Thymus (tissue), 11 donors: ENCODE measurements around the gene PLCG1. TPM values are rescaled to one million over a fixed set of nuclear protein-coding genes. Genes with fewer than 3 reads are reported as not detected.
"Not testable (repeated sequence)": the region's sequence is repeated elsewhere in the genome, so short reads cannot be mapped to it uniquely, and the experiment has no call there.

Experiments used
- DNase-seq, 9 donors: peaks; one replicate each; pipeline ENCODE4 v3.0.0-alpha.2; 2013; ENCODE audit warnings: low spot score in 9 of 9, low read depth in 6 of 9, missing footprints in 1 of 9
- H3K27ac ChIP-seq, 2 donors: one replicate each; pipeline ENCODE4 v1.5.1; 2013; ENCODE audit warnings: control low read depth in 1 of 2, low read depth in 1 of 2, low read length in 1 of 2, mild to moderate bottlenecking in 1 of 2, moderate library complexity in 1 of 2
- H3K27me3 ChIP-seq, 2 donors: one replicate each; pipeline ENCODE4 v1.5.1; 2013; ENCODE audit warnings: low read length in 1 of 2; ENCODE audit not compliant: control insufficient read depth in 2 of 2, insufficient read depth in 1 of 2
- H3K36me3 ChIP-seq, 2 donors: one replicate each; pipeline ENCODE4 v1.5.1; 2013; ENCODE audit warnings: low read length in 1 of 2, mild to moderate bottlenecking in 1 of 2, moderate library complexity in 1 of 2; ENCODE audit not compliant: control insufficient read depth in 2 of 2, insufficient read depth in 2 of 2
- H3K4me1 ChIP-seq, 2 donors: one replicate each; pipeline ENCODE4 v1.5.1; 2013; ENCODE audit warnings: low read length in 2 of 2; ENCODE audit not compliant: control insufficient read depth in 2 of 2, insufficient read depth in 2 of 2
- H3K4me3 ChIP-seq, 2 donors: one replicate each; pipeline ENCODE4 v1.5.1; 2013; ENCODE audit warnings: low read length in 2 of 2, control low read depth in 1 of 2, mild to moderate bottlenecking in 1 of 2
- H3K9me3 ChIP-seq, 2 donors: one replicate each; pipeline ENCODE4 v1.5.1; 2013; ENCODE audit warnings: low read length in 1 of 2, mild to moderate bottlenecking in 1 of 2; ENCODE audit not compliant: control insufficient read depth in 2 of 2, insufficient read depth in 1 of 2
- WGBS: extraction: QIAGEN DNeasy Blood & Tissue Kit; methylation state at CpG from one replicate; pipeline ENCODE4 v1.1.7; 2013; 5-methylcytosine and 5-hydroxymethylcytosine counted together
- polyA plus RNA-seq: library from polyadenylated mRNA; stranded (reverse); fragments of 200-250 nt; gene quantifications from one replicate; pipeline ENCODE4 v1.2.3, GENCODE V29; 2013
- total RNA-seq: library from RNA; stranded (reverse); fragments of 120-200 nt; gene quantifications from one replicate; pipeline ENCODE4 v1.2.4, GENCODE V29; 2013
- donor health status: healthy.

Gene PLCG1
- total and polyA plus RNA-seq, 2 donors: 103 to 126 TPM

DNA sequence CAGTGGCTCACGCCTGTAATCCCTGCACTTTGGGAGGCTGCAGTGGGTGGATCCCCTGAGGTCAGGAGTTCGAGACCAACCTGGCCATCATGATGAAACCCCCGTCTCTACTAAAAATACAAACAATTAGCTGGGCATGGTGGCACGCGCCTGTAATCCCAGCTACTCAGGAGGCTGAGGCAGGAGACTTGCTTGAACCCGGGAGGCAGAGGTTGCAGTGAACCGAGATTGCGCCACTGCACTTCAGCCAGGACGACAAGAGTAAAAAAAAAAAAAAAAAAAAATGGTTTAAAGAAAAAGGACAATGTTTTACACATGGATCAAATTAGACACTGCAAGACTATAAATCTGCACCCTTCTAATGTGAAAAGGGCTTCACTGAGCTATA is 5.0 kb upstream of the PLCG1 start:
- not testable (repeated sequence) for H3K36me3 ChIP-seq, H3K4me3 ChIP-seq, H3K9me3 ChIP-seq, H3K27ac ChIP-seq, H3K27me3 ChIP-seq, DNase-seq
- peaks cover 10 to 28% of the 10 kb centered on the region in 2 donors for H3K4me1 ChIP-seq
- 97% methylated on average over 9 of the region's 9 CpGs for WGBS

DNA sequence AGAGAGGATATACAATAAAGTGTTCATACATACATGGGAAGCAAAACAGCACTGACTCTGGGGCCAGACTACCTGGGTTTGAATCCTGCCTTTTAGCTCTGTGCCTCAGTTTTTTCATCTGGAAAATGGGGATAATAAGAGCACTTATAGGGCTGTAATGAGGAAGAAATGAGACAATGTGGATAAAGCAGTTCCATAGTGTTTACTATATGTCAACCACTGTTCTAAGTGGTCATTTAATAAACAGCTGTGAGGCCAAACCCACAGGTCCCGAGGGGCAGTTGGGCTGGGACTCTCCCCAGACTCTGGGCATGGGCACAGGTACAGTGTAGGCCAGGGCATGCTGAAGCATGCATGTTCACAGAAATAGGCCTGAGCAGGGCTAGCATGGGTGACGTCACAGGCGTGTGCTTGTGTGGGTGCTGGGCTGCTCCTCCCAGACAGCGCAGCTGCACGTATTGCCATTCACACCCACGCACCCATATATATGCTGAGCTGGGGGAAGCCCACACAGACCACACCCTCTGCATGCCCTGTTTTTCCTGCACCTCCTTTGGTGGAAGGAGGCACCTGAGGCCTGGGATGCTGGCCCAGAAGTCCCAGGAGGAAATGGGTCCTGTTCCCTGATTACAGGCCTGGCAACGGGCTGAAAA is 3.5 kb upstream of the PLCG1 start:
- peak in 2 of 9 donors; percentile 44 to 69 for DNase-seq
- no peaks in the 10 kb centered on the region for H3K36me3 ChIP-seq
- no peaks in the 10 kb centered on the region for H3K9me3 ChIP-seq
- no peaks in the 10 kb centered on the region for H3K27me3 ChIP-seq
- WGBS: 91% methylated on average over 7 of the region's 7 CpGs
- peaks cover 10 to 32% of the 10 kb centered on the region in 2 donors for H3K4me1 ChIP-seq
- H3K4me3 ChIP-seq: no peak overlapping the region
- H3K27ac ChIP-seq: peak overlapping the region in 1 of 2 donors; percentile 37

DNA sequence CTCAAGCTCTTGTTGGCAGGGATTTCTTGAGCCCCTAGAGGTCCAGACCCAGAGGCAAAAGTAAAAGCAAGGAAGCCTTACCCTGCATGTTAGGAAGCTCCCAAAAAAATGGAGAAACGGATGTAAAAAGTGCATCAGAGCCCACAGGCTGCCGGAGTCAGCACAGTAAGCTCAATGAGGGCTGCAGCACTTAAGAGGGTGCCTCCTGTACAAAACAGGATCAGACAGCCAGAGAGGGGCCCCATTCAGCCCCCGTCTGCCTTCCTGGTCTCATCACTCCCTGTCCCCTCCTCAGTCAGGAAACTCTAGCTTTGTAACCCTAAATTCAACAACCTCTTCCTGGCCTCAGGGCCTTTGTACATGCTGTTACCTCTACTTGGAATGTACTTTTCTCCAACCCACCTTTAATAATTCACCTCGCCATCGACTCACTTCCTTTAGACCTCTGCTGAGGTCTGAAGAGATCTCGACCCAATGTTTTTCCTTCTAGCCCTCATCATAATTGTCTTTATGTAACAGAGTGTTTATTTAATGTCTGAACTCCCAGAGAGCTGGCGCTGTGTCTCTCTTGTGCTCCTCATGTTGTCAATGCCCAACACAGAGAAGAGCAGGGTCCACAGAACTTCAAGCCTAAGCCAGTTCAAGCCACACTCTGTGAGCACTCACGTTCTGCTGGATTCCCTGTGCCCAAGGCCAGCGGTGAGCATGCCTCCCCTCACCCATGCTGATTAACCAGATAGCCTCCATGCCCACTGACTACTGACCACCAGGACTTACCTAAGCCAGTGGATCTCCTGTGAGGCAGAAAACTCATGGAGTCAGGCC is 2.8 kb upstream of the PLCG1 start:
- Histone ChIP-seq H3K27ac (peak overlapping the region in 1 of 2 donors; percentile 37), H3K27me3 (no peaks in the 10 kb centered on the region), H3K36me3 (peaks cover 0 to 4% of the 10 kb centered on the region in 2 donors), H3K4me3 (no peak overlapping the region), H3K9me3 (no peaks in the 10 kb centered on the region), H3K4me1 (peaks cover 14 to 39% of the 10 kb centered on the region in 2 donors)
- DNase-seq: no peak
- 86% methylated on average over 9 of the region's 9 CpGs for WGBS

- WGBS: 45% methylated on average over 13 of the region's 13 CpGs
- Histone ChIP-seq H3K9me3 (no peaks in the 10 kb centered on the region), H3K36me3 (peaks cover 0 to 4% of the 10 kb centered on the region in 2 donors), H3K4me1 (peaks cover 21 to 46% of the 10 kb centered on the region in 2 donors), H3K27ac (no peak overlapping the region), H3K27me3 (no peaks in the 10 kb centered on the region), H3K4me3 (no peak overlapping the region)
- DNase-seq: peak in 4 of 9 donors; percentile 72 to 86 (median 83)
These were observed 2.0 kb upstream of the PLCG1 start for GRCh38 chr20:41135187-41135887.

- H3K4me1 ChIP-seq: peaks cover 29 to 54% of the 10 kb centered on the region in 2 donors
- 37% methylated on average over 23 of the region's 23 CpGs for WGBS
- no peaks in the 10 kb centered on the region for H3K27me3 ChIP-seq
- DNase-seq: no peak
- H3K9me3 ChIP-seq: no peaks in the 10 kb centered on the region
- H3K36me3 ChIP-seq: peaks cover 0 to 4% of the 10 kb centered on the region in 2 donors
- peak overlapping the region; percentile 50 to 93 for H3K4me3 ChIP-seq
- H3K27ac ChIP-seq: peak overlapping the region; percentile 59 to 98
These were observed 1.3 kb upstream of the PLCG1 start for GRCh38 chr20:41135888-41136679.

DNA sequence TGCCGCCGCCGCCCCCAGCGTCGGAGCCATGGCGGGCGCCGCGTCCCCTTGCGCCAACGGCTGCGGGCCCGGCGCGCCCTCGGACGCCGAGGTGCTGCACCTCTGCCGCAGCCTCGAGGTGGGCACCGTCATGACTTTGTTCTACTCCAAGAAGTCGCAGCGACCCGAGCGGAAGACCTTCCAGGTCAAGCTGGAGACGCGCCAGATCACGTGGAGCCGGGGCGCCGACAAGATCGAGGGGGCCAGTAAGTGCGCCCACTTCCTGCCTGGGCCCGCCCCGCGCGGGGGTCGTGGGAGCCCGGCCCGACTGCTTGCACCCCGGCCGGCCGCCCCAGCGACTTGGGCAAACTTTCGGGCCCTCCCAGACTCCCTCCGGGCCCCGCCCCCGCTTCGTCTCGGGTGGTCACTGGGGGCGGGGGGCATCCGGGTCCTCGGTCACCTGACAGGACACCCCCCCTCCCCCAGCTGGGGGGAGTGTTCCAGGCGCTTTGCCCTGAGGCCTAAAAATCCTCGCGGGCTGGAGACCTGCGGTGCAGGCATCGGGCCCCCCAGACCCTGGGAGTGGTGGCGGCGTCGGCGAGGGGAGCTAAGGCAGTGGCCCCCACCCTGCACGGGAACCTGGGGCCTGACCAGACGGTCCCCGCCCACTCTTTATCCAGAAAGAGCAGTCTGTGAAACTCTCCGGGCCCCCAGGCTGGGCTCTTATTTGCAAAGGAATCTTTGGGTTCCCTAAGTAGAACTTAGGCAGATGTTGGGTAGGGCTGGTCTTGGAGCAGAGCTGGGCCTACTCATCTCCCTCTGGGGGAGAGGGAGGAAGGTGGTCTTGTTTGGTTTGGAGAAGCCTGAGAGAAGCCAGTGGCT is 501 bp downstream of the PLCG1 start:
- WGBS: under 1% methylated on average over 66 of the region's 66 CpGs
- peak overlapping the region; percentile 93 to 95 for H3K4me3 ChIP-seq
- no peaks in the 10 kb centered on the region for H3K9me3 ChIP-seq
- peak in 5 of 9 donors; percentile 70 to 89 (median 76) for DNase-seq
- H3K36me3 ChIP-seq: peaks cover 0 to 4% of the 10 kb centered on the region in 2 donors
- peaks cover 46 to 71% of the 10 kb centered on the region in 2 donors for H3K4me1 ChIP-seq
- H3K27me3 ChIP-seq: no peaks in the 10 kb centered on the region
- peak overlapping the region; percentile 98 for H3K27ac ChIP-seq

GRCh38 chr20:41138475-41139226 is 1.3 kb downstream of the PLCG1 start:
- Histone ChIP-seq H3K36me3 (peaks cover 0 to 7% of the 10 kb centered on the region in 2 donors), H3K4me3 (peak overlapping the region; percentile 93 to 95), H3K27me3 (no peaks in the 10 kb centered on the region), H3K4me1 (peaks cover 53 to 79% of the 10 kb centered on the region in 2 donors), H3K9me3 (no peaks in the 10 kb centered on the region), H3K27ac (peak overlapping the region; percentile 98)
- peak in 5 of 9 donors; percentile 74 to 92 (median 80) for DNase-seq
- 10% methylated on average over 12 of the region's 12 CpGs for whole genome bisulfite sequencing
